ENCODE data around the gene ADAMTS9.

ADAMTS9 gene

GRCh38 chr3:64530434-64531049, 157.3 kb downstream of the ADAMTS9 start:
- peak; percentile 9 to 25 for DNase-seq

- no peak for DNase-seq
Observed at GRCh38 chr3:64523324-64523723, 164.5 kb downstream of the ADAMTS9 start.

GRCh38 chr3:64520334-64520733, 167.5 kb downstream of the ADAMTS9 start:
- no peak for DNase-seq

- no peak for DNase-seq
Observed at GRCh38 chr3:64518950-64519349, 168.8 kb downstream of the ADAMTS9 start.

GRCh38 chr3:64518496-64518895, 169.3 kb downstream of the ADAMTS9 start:
- DNase-seq = no peak

GRCh38 chr3:64514889-64515288, 172.9 kb downstream of the ADAMTS9 start:
- DNase-seq = no peak

GRCh38 chr3:64509206-64509605, 178.6 kb downstream of the ADAMTS9 start:
- DNase-seq = no peak

- DNase-seq = no peak
Observed at GRCh38 chr3:64508140-64508539, 179.7 kb downstream of the ADAMTS9 start.

- no peak for DNase-seq
Observed at GRCh38 chr3:64506255-64506654, 181.5 kb downstream of the ADAMTS9 start.

GRCh38 chr3:64505419-64505818, 182.4 kb downstream of the ADAMTS9 start:
- DNase-seq = no peak

GRCh38 chr3:64502284-64502683, 185.5 kb downstream of the ADAMTS9 start:
- DNase-seq = no peak

GRCh38 chr3:64501298-64501906, 186.4 kb downstream of the ADAMTS9 start:
- DNase-seq = no peak

- DNase-seq = no peak
Observed at GRCh38 chr3:64496786-64497490, 190.9 kb downstream of the ADAMTS9 start.

- no peak for DNase-seq
Observed at GRCh38 chr3:64495781-64496334, 191.9 kb downstream of the ADAMTS9 start.

- no peak for DNase-seq
Observed at GRCh38 chr3:64495121-64495780, 192.5 kb downstream of the ADAMTS9 start.

GRCh38 chr3:64494526-64494925, 193.3 kb downstream of the ADAMTS9 start:
- no peak for DNase-seq

GRCh38 chr3:64493149-64493548, 194.7 kb downstream of the ADAMTS9 start:
- no peak for DNase-seq

GRCh38 chr3:64491843-64492242, 196.0 kb downstream of the ADAMTS9 start:
- no peak for DNase-seq

GRCh38 chr3:64490180-64490724, 197.5 kb downstream of the ADAMTS9 start:
- no peak for DNase-seq

- no peak for DNase-seq
Observed at GRCh38 chr3:64489361-64490044, 198.3 kb downstream of the ADAMTS9 start.

GRCh38 chr3:64488939-64489338, 198.9 kb downstream of the ADAMTS9 start:
- DNase-seq = no peak

GRCh38 chr3:64484289-64484992, 203.4 kb downstream of the ADAMTS9 start:
- DNase-seq = peak; percentile 67 to 69
